Peyer's patch (tissue), 4 donors: ENCODE results near the gene TANC2.

ENCODE experiments used
- CTCF ChIP-seq, 6 experiments: fragments of 450-650 bp in 4 of 6; fragments of 200-600 bp in 2 of 6; sonication (generic) in 1 of 6; IDR thresholded peaks; one replicate each; pipeline ENCODE4 v1.5.1; 2017 to 2019; ENCODE audit warnings: antibody characterized with exemption in 6 of 6, mild to moderate bottlenecking in 3 of 6, moderate library complexity in 1 of 6
- POLR2A ChIP-seq, 2 donors: fragments of 450-650 bp; IDR thresholded peaks; one replicate each; pipeline ENCODE4 v1.5.1; 2017; ENCODE audit warnings: antibody characterized with exemption in 2 of 2, mild to moderate bottlenecking in 2 of 2, moderate library complexity in 2 of 2

DNA sequence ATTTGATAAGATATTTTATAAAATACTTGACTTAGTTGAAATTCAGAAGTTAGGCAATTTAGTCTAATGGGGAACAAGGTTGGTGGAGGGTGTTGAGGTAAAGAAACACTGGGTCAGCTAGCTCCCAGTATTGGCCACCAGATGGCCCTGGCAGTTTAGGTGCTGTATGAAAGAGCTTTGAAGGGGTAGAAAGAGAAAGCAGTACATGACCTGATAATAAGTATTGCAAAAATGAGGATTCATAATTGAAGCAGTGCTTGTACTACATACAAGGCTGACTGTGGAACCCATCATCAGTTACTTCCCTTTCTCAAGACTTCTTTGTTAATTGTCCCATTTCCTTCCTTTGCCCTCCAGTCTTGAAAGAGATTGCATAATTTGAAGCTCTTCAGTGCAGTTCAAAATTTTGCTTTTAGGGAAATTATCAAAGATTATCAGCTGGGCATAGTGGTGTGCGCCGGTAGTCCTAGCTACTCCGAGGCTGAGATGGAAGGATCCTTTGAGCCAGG lies 29.4 kb downstream of the TANC2 start:
- TF ChIP-seq CTCF (IDR thresholded peaks at IDR 0.05) (peak in 4 of 6 experiments; percentile 17 to 53 (median 45)), POLR2A (IDR thresholded peaks at IDR 0.05) (no peak)
